Central memory CD4-positive, alpha-beta T cell (primary cell): ENCODE results near the gene AHSG.

Experiments used
- DNase-seq: peaks from one replicate; pipeline ENCODE4 v3.0.0; 2022

The AHSG gene

DNA sequence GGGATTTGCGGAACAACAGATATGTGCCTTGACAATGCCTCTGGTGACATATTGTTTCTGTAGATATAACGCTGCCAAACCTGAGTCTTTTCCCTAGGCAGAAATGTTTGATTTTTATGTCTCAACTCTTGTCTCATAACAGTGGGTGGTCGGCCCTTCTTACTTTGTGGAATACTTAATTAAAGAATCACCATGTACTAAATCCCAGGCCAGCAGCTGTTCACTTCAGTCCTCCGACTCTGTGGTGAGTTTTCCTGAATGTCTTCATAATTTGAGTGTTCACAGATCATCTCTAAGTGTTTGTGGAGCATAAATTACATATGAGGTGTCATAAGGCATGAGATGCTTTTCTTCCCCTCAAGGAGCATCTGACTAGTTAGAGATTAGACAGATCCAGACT lies 33.2 kb downstream of the AHSG start:
- DNase-seq = no peak

GRCh38 chr3:186646841-186647240 lies 34.0 kb downstream of the AHSG start:
- DNase-seq = no peak

DNA sequence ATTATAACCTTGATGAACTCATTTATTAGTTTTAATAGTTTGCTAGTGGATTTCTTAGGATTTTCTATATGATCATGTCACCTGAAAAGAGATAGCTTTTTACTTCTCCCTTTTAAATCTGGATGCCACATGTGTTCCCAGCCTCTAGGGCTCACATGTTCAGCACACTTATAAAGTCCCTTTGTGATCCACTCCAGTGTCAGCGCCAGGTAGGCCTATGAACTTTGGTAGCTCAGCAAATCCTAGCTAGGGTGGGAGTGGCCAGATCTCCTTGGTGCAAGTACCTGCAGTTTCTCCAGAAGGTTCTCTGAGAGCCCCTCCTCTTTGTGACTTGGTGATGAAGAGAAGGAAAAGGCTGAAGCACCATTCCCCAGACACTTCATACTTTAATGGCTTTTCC lies 36.0 kb downstream of the AHSG start:
- DNase-seq = no peak

- no peak for DNase-seq
Measured at GRCh38 chr3:186651678-186652215, 38.9 kb downstream of the AHSG start.

- no peak for DNase-seq
Measured at GRCh38 chr3:186653080-186653707, 40.3 kb downstream of the AHSG start.

GRCh38 chr3:186653984-186654383 lies 41.1 kb downstream of the AHSG start:
- no peak for DNase-seq

GRCh38 chr3:186663361-186664118 lies 50.7 kb downstream of the AHSG start:
- DNase-seq = no peak

GRCh38 chr3:186664119-186664495 lies 51.2 kb downstream of the AHSG start:
- no peak for DNase-seq

DNA sequence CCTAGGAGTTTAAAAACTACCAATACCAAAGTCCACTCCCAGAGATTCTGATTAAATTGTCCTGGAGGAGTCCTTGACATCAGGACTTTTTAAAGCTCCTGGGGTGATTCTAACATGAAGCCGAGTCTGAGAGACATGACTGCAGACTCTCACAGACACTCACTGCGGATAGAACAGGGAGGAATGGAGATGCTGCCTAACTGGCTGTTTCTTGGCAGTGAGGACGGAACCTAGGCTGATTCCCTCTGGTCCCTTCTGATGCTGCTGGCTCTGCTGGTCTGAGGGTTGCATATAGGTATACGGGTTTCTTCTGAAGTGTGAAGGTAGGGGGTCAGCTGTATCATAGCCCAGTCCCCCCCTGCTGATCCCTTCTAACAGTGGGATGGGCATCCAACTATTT lies 51.6 kb downstream of the AHSG start:
- DNase-seq = no peak

- no peak for DNase-seq
Measured at GRCh38 chr3:186665625-186666188, 52.8 kb downstream of the AHSG start, which contains the start of gene HRG. TSS of gene HRG (plus strand) at chr3:186666014. CDS start at chr3:186666032, 18 bp downstream.

GRCh38 chr3:186668426-186668825 lies 55.6 kb downstream of the AHSG start:
- DNase-seq = no peak

- no peak for DNase-seq
Measured at GRCh38 chr3:186669378-186670084, 56.7 kb downstream of the AHSG start.

GRCh38 chr3:186670155-186670554 lies 57.3 kb downstream of the AHSG start:
- no peak for DNase-seq
